Measurements from ENCODE around the gene PUS1.
A peak's percentile ranks its signal among the peaks of the same experiment; 100 is the strongest.
"Not testable (repeated sequence)": the region's sequence is repeated elsewhere in the genome, so short reads cannot be mapped to it uniquely, and the experiment has no call there.

The PUS1 gene

DNA sequence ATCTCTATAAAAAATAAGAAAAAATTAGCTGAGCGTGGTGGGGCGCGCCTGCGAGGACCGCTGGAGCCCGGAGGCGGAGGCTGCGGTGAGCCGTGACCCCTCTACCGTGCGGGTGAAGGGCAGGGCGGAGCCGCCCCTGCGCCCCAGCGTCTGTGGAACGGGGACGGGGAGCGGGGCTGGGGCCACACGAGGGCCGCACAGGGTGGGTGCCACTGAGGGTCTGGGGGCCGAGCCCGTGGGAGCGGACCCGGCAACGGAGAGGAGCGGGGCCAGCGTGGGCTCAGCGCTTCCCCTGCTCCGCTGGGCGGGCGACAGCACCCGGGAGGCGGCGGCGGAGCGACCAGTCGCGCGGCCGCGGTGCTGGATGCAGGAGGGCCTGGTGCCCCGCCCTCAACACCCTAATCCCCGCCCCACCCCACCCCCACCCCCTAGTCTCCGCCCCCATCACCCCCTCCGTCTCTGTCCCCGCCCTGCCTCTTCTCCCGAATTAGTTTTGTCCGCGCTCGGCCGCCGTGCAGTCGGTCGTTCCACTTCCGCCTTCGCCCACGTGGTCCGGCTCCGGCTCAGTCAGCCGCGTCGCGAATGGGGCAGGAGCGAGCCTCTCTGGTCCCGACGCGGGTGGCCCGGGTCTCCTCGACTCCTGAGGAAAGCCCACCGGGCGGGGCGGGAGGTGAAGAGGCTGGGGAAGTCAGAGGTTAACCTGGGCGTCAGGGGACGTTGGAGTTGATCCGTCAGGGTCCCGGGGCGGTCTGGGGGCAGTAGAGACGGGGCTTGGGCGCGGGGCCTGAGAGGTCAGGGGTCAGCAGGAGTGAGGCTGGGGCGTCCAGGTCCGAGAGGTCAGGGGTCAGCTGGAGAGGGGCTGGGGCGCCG, at the start of gene PUS1:
Gene PUS1 (plus strand): TSS at position 566 of the 870 bp plus-strand sequence. CDS start 447 bp downstream, outside the sequence.
- peak; percentile 59 for DNase-seq (ENCODE audit: low read depth)

DNA sequence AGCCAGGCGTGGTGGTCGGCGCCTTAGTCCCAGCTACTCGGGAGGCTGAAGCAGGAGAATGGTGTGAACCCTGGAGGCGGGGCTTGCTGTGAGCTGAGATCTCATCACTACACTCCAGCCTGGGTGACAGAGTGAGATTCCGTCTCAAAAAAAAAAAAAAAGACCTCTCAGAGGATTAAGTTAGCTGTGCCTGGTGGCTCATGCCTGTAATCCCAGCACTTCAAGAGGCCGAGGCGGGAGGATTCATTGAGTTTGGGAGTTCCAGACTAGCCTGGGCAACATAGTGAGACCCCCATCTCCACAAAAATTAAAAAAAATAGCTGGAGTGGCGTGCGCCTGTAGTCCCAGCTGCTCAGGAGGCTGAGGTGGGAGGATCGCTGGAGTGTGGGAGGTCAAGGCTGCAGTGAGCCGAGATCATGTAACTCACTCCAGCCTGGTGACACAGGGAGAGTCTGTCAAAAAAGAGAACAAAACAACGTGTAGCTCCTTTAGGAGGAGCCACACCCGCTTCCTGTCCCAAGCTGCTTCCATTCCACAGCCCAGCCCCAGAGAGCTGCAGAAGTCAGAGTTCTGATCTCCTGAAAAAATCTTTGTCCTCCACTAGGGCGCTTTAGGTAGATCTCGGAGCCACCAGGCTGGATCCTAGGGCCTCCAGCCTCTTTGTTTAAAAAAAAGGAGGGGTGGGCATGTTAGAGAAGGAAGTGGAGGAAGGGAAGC, 46.1 kb upstream of the PUS1 start:
- no peak for DNase-seq (ENCODE audit: low read depth)

DNA sequence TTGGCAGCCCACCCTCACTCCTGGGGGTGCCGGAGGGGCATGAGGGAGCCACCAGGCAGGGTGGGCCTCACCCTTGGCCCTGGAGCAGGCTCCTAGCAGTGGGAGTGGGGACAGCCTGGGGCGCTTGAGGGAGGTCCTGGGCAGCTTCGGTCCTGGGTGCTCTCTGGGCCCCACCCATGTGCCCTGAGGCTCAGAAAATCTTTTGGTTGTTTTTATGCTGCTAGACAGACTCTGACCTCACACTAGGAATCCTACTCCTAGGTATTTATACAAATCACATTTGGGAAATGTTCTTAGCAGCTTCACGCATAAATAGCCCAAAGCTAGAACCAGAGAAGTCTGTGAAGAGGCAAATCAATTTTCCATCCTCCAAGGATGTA, 45.6 kb upstream of the PUS1 start:
- no peak for DNase-seq (ENCODE audit: low read depth)

DNA sequence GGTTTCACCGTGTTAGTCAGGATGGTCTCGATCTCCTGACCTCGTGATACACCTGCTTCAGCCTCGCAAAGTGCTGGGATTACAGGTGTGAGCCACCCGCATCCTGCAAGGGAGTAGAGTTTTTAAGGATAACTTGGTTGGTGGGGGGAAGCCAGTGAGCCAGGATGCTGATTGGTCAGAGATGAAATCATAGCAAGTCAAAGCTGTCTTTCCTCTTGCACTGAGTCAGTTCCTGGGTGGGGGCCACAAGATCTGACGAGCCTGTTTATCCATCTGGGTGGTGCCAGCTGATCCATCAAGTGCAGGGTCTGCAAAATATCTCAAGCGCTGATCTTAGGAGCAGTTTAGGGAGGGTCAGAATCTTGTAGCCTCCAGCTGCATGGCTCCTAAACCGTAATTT, 44.0 kb upstream of the PUS1 start:
- not testable (repeated sequence) for DNase-seq (ENCODE audit: low read depth)

DNA sequence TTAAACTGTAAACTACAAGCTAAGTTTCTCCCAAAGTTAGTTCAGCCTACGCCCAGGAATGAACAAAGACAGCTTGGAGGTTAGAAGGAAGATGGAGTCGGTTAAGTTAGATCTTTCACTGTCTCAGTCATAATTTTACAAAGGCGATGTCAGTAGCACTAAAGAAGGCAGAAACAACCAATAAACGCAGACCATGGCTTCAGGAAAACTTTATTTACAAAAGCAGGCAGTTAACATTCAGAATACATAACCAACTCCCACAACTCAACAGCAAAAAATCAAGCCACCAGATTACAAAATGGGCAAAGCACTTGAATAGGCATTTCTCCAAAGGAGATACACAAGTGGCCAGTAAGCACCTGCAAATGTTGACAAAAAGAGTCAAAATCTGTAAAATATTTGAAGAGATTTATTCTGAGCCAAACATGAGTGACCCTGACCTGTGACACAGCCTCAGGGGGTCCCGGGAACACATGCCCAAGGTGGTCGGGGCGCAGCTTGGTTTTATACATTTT, 43.5 kb upstream of the PUS1 start:
- DNase-seq (ENCODE audit: low read depth), result no peak

DNA sequence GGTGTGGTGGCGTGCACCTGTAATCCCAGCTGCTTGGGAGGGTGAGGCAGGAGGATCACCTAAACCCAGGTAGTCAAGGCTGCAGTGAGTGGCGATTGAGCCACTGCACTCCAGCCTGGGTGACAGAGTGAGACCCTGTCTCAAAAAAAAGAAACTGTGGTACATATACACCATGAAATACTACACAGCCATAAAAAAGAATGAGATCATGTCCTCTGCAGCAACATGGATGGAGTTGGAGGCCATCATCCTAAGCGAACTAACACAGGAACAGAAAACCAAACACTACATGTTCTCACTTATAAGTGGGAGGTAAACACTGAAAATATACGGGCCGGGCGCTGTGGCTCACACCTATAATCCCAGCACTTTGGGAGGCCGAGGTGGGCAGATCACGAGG, 37.4 kb upstream of the PUS1 start:
- not testable (repeated sequence) for DNase-seq (ENCODE audit: low read depth)

DNA sequence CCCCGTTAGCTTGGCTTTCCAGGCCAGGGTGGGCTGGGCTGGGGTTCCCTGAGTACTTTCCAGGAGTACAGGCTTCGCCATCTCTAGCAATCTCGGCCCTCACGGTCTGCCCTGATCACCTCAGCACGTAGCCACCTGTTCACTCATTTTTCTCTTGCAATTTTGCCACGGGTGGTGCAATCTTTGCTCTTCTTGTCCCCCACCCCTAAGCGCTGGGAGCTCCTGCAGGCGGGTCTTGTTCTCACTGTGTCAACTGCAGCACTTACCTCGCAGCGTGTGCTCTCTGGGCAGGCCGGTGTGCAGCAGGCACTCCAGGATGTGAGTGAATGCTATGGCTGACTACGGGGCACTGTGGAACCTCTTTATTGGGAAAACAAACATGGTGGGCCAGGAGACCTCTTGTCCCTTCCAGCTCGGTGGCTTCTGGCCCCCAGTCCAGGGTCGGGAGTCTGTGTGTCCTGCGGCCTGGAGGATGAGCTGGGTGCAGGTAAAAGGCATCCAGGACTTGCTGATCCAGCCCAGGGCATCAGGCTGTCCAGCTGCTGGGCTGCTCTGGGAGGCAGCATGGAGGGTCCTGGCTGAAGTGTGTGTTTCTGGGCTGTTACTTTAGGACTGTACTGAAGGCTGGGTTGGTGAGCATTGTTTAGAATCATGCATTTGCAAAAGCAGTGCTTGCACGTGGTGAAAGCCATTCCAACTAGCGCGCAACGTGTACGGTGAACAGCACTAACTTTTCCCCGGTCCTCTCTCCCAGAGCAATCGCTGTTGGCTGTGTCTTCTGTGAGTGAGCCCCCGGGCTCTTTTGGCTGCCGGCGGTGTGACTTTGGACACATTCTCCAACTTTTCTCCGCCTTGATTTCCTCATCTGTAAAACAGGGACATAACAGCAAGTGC, 36.1 kb upstream of the PUS1 start:
- DNase-seq (ENCODE audit: low read depth), result no peak

DNA sequence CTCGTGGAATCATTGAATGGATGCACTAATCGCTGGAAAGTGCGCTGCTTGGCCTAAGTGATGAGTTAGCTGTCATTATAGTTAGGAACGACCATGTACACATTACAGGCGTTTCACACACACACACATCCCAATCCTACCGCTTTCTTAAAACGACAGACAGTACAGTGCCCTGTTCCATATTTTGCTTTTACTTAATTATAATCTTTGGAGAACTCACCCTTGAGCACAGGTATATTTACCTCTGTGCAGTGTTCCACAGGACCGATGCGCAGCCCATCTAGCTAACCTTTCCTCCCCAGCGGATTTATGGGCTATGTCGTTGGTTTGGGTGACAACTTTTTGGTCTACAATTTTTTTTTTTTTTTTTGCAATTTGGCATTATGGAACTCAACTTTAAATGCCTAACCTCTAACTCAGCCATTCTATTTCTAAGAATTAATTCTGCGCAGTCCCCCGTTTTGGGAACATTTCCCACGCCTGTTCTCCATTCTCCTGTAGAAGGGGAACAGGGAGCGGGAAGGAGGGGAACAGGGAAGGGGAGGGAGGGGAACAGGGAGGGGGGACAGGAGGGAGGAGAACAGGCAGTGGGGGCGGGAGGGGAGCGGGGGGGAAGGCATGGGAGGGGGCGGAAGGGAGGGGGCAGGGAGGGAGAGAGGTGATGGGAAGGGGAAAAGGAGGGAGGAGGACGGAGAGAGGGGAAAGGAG, 35.3 kb upstream of the PUS1 start:
- DNase-seq (ENCODE audit: low read depth), result no peak

DNA sequence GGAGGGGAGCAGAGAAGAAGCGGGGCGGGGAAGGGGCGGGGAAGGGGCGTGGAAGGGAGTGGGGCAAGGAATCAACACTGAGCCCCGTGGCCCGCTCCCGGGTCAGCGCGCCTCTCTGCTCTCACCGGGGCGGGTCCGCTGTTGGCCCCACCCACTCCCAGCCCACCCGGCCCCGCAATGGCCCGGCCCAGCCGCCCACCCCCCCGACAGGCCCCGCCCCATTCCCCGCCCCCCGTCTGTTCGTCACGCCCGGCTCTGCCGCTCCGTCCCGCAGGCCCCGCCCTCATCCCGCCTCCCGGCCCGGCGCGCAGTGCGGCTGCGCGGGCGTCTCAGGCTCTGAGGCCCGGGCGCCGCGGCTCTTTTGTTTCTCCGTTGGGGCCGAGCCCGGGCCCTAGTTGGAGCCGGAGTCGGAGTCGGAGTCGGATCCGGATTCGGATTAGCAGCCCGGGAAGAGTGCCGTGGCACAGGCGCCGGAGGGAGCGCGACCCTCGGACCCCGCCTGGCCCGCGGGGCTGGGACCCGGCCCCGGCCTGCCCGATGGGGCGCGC, 34.7 kb upstream of the PUS1 start, which contains the start of gene ULK1:
Gene ULK1 (plus strand): TSS at position 310 of the 548 bp plus-strand sequence. CDS start 380 bp downstream, outside the sequence.
- peak; percentile 27 for DNase-seq (ENCODE audit: low read depth)

DNA sequence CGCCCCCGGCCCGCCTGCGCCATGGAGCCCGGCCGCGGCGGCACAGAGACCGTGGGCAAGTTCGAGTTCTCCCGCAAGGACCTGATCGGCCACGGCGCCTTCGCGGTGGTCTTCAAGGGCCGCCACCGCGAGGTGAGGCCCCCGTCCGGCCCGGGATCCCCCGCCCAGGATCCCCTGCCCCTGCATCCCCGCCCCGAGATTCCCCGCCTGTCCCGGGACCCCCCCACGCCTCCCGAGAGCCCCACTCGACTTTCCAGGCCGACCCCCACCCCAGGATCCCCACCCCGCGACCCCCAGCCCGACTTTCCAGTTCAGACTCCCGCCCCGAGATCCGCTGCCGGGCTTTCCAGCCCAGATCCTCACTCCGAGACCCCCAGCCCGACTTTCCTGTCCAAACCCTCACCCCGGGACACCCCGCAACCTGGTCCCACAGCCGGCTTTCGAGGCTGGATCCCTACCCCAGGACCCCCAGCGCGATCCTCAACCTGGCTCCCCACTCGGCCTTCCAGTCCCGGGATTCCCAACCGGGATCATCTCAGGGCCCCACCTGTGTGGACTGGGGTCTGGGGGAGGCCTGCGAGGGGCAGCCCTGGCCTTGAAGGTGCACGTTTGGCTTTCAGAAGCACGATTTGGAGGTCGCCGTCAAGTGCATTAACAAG, 34.0 kb upstream of the PUS1 start:
- no peak for DNase-seq (ENCODE audit: low read depth)

DNA sequence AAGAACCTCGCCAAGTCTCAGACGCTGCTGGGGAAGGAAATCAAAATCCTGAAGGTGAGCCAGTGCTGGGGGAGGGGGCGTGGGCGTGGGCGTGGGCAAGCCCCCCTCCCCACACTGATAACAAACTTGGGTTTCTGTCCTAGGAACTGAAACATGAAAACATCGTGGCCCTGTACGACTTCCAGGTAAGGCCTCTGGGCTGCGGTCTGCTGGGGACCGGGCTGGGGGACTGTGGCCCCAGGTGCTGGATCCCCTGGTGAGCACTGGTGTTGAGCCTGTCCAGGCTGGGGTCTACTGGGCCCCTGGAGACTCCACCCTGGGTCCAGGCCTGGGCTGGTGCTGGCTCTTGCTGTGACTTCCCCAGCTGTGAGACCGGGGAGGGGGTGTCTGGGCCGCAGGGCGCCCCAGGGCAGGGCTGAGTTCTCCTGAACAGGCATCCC, 33.4 kb upstream of the PUS1 start:
- DNase-seq (ENCODE audit: low read depth), result no peak

DNA sequence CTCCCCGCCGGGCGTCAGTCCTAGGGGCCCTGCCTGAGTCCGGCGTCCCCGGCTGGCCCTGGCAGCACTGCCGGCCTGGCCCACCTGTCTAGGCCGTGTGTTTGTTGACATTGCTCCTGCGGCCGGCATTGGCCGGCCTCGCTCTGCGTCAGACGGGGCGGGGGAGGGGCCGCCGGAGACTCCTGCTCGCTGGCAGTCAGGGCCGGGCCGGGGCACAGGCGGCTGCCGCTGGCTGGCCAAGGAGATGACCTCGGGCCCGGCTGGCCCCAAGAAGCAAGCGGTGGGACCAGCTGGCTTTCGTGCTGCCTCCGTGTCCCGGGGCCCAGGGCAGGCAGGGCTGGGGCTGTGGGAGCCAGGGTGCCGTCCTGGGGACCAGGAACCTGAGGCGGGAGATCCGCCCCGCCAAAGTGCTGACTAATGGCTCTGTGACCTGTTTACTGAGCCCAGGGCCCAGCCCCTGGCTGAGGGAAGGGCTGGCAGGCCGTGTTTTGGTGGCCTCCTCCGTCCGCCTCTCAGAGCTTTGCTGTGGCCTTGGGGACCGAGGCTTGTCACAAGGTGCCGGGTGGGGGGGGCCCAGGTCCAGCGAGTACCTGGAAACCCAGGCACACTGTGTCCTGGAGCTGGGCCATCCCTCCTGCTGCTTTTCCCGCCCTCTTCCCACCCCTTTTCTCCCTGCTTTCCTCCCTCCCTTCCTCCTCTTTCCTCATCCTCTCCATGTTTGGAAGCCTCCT, 32.8 kb upstream of the PUS1 start:
- peak; percentile 71 for DNase-seq (ENCODE audit: low read depth)

DNA sequence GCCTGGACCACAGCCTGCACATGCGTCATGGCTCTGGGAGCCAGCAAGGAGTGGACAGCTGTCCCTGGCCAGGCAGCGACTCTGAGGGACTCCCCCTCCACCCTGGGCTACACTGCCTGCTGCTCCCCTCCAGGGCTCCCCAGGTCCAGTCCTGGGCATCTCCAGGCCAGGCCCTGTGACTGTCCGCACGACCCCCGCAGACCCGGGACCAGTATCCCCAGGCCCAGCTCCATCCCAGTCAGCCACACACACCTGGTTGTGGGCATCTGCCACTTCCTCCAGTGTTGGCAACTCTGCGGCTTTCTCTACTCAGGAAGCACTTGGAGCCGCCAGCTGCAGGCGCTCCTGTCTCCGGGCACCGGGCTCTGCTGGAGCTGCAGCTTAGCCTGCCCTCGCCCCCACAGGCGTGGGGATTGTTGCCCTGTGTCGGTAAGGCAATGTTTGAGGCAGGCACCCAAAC, 32.2 kb upstream of the PUS1 start:
- DNase-seq (ENCODE audit: low read depth), result no peak

DNA sequence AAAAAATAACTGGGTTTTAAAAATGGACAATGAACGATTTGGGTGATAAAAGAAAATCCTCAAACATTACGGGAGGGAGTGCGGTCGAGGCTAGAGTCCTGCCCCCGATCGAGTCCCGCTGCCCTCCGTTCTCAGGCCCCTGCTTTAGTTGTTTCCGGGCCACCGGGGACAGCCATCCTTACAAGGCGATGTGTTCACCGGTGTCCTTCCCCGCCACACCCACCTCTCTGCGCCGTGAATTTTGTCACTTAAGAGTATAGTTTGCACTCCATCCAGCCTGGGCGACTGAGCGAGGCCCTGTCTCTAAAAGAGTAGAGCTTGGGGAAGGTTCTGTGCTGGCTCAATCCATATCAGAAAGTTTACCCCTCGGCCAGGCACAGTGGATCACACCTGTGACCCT, 31.8 kb upstream of the PUS1 start:
- DNase-seq (ENCODE audit: low read depth), result no peak

DNA sequence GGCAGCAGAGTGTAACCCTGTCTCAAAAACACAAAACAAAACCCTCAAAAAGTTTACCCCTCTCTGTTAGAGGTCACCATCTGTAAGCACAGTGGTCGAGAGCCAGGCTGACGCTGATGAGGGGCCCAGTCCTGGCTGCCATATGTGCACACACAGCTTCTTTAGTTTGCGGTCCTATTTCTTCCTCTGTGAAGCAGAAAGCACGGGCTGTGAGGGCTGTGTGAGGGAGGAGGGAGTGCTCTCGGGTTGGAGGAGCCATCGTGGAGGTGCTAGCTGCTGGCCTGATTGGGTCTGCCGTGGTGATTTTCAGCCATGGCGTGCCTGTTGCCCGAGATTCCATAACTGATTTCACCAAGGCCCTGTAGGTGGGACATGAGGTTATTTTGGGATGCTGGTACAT, 31.2 kb upstream of the PUS1 start:
- DNase-seq (ENCODE audit: low read depth), result no peak

DNA sequence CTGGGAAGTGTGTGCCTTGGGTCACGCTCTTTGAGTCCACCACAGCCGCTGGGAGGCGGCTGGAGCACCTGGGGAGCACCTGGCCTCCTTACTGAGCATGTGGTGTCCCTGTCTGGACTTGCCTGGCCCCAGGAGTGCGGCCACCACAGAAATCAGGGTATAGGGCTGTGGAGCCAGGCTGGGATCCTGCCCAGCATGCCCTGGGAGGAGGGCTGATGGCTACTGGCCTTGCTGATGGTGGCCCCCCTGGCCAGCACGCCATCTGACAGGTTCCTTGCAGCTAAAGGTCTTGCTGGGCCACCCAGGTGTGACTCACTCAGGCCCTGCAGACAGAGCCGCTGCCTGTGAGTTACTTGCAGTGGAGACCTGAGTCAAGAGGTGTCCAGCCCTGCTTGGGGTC, 28.7 kb upstream of the PUS1 start:
- DNase-seq (ENCODE audit: low read depth), result no peak

DNA sequence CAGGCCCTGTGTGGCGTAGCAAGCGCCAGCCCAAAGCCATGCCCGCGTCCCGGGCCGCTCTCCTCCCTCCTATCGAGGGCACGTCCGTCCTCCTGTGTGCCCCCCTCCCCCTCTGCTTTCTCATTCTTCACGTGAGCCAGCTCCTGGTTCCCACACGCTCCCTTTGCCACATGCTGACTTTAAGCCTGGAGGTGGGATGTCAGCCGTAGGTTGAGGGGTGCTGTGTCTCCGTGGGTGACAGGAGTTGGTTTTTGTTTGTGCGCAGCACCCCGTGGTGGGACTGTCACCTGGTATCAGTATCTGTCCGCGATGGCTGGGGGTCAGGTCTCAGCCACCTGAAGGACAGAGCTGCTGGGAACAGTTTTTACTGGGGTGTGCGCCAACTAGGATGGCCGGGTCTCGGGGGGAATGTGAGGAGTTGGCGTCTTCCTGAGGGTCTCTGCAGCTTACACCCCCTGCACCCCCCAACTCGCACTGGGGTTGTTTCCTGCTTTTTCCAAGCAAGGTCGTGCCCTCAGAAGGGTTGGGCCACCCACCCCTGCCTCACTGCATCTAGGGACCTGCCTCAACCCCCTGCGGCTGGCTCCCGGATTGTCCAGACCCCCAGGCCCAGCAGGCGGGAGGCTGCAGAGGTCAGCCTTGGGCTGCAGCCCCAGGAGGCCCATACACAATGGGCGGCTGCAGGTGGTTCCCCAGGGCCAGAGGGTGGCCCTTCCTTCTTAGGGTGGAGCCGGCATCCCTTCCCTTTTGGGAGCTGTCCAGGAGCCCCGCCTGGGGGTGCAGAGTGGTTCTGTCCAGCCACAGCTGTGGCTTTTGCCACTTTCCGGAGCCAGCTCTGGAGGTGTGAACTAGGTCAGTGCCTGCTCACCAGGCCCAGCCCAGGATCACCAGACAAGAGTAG, 27.4 kb upstream of the PUS1 start:
- no peak for DNase-seq (ENCODE audit: low read depth)

Data from GM04503 (cell line).